GM12874 (cell line): ENCODE data around the gene SPECC1L.

Experiments used
- CTCF ChIP-seq: IDR thresholded peaks from 2 replicates; pipeline ENCODE4 v1.5.1; 2011; ENCODE audit warnings: low read depth, mild to moderate bottlenecking, control low read depth, low read length, moderate library complexity; ENCODE audit not compliant: insufficient read depth

The SPECC1L gene

GRCh38 chr22:24400034-24400725 is 129.5 kb downstream of the SPECC1L start:
- no peak for TF ChIP-seq CTCF

- no peak for TF ChIP-seq CTCF
These were observed 130.3 kb downstream of the SPECC1L start for GRCh38 chr22:24400726-24401596.

GRCh38 chr22:24401931-24402367 is 131.3 kb downstream of the SPECC1L start:
- TF ChIP-seq CTCF, result no peak

- TF ChIP-seq CTCF, result no peak
These were observed 132.0 kb downstream of the SPECC1L start for GRCh38 chr22:24402460-24403192.

- TF ChIP-seq CTCF, result no peak
These were observed 132.7 kb downstream of the SPECC1L start for GRCh38 chr22:24403346-24403745.

GRCh38 chr22:24404561-24405275 is 134.1 kb downstream of the SPECC1L start:
- TF ChIP-seq CTCF, result no peak
